SK-N-SH (cell line): ENCODE results near the gene NPM1.

ENCODE experiments used
- CHD2 ChIP-seq: fragments of 150-350 bp; IDR thresholded peaks from 2 replicates; pipeline ENCODE4 v1.6.1; 2018; ENCODE audit warnings: low read length; ENCODE audit not compliant: partially characterized antibody
- CTCF ChIP-seq: fragments of 200-600 bp; sonication (generic); IDR thresholded peaks from 2 replicates; pipeline ENCODE4 v1.6.1; 2017; ENCODE audit warnings: antibody characterized with exemption, mild to moderate bottlenecking, moderate library complexity
- ELF1 ChIP-seq: IDR thresholded peaks from 2 replicates; pipeline ENCODE4 v1.4.0; 2012
- EP300 ChIP-seq, 2 experiments: IDR thresholded peaks; 2 replicates each; pipeline versions ENCODE4 v1.4.0 to v1.6.1; 2012; ENCODE audit warnings: borderline replicate concordance in 1 of 2, low read depth in 1 of 2, low read length in 1 of 2
- JUND ChIP-seq: IDR thresholded peaks from 2 replicates; pipeline ENCODE4 v1.4.0; 2012
- RXRA ChIP-seq: IDR thresholded peaks from 2 replicates; pipeline ENCODE4 v1.4.0; 2012; ENCODE audit warnings: low read depth, mild to moderate bottlenecking, borderline replicate concordance
- TCF12 ChIP-seq: IDR thresholded peaks from 2 replicates; pipeline ENCODE4 v1.4.0; 2012
- YY1 ChIP-seq: IDR thresholded peaks from 2 replicates; pipeline ENCODE4 v1.4.0; 2012; ENCODE audit warnings: low read depth, mild to moderate bottlenecking

GRCh38 chr5:171390883-171391677 lies 3.4 kb downstream of the NPM1 start:
- no peak for TF ChIP-seq ELF1
- TF ChIP-seq TCF12, result no peak
- no peak for TF ChIP-seq CHD2
- TF ChIP-seq RXRA, result no peak
- TF ChIP-seq EP300 (IDR thresholded peaks at IDR 0.05; ENCODE audit: borderline replicate concordance in 1 of 2, low read depth in 1 of 2, low read length in 1 of 2), result no peak
- TF ChIP-seq CTCF, result no peak
- TF ChIP-seq YY1, result no peak
- TF ChIP-seq JUND, result no peak
